T-helper 22 cell (primary cell): Measurements from ENCODE around the gene YPEL1.
"Not testable (repeated sequence)": the region's sequence is repeated elsewhere in the genome, so short reads cannot be mapped to it uniquely, and the experiment has no call there.

Experiments
- DNase-seq: peaks from one replicate; pipeline ENCODE4 v3.0.0-alpha.2; 2020; ENCODE audit warnings: low read depth

Gene YPEL1

GRCh38 chr22:21721195-21721852 is 14.3 kb downstream of the YPEL1 start:
- DNase-seq, result not testable (repeated sequence)

- DNase-seq, result not testable (repeated sequence)
These were observed 15.3 kb downstream of the YPEL1 start for GRCh38 chr22:21720191-21720859.

GRCh38 chr22:21719024-21719423 is 16.6 kb downstream of the YPEL1 start:
- no peak for DNase-seq

- no peak for DNase-seq
These were observed 17.1 kb downstream of the YPEL1 start for GRCh38 chr22:21718499-21718898.

- DNase-seq, result not testable (repeated sequence)
These were observed 19.0 kb downstream of the YPEL1 start for GRCh38 chr22:21716395-21717122.

- DNase-seq, result no peak
These were observed 20.8 kb downstream of the YPEL1 start for GRCh38 chr22:21714786-21715185.

- DNase-seq, result no peak
These were observed 21.4 kb downstream of the YPEL1 start for GRCh38 chr22:21714059-21714770.

- no peak for DNase-seq
These were observed 22.1 kb downstream of the YPEL1 start for GRCh38 chr22:21713428-21714058.

GRCh38 chr22:21712751-21713427 is 22.7 kb downstream of the YPEL1 start:
- DNase-seq, result peak; percentile 11

- DNase-seq, result no peak
These were observed 23.7 kb downstream of the YPEL1 start for GRCh38 chr22:21711851-21712250.

GRCh38 chr22:21710156-21710555 is 25.4 kb downstream of the YPEL1 start:
- no peak for DNase-seq

- no peak for DNase-seq
These were observed 25.9 kb downstream of the YPEL1 start for GRCh38 chr22:21709688-21710087.

- no peak for DNase-seq
These were observed 26.6 kb downstream of the YPEL1 start for GRCh38 chr22:21708960-21709359.

GRCh38 chr22:21707677-21708076 is 27.9 kb downstream of the YPEL1 start:
- no peak for DNase-seq

- no peak for DNase-seq
These were observed 31.8 kb downstream of the YPEL1 start for GRCh38 chr22:21703684-21704316.

- DNase-seq, result no peak
These were observed 32.6 kb downstream of the YPEL1 start for GRCh38 chr22:21702700-21703683.

GRCh38 chr22:21702094-21702493 is 33.5 kb downstream of the YPEL1 start:
- no peak for DNase-seq

- DNase-seq, result no peak
These were observed 34.1 kb downstream of the YPEL1 start for GRCh38 chr22:21701384-21701971.

- DNase-seq, result no peak
These were observed 34.8 kb downstream of the YPEL1 start for GRCh38 chr22:21700822-21701221.
